GM12865 (cell line): ENCODE data around the gene DTWD2.

Experiments
- DNase-seq: peaks from one replicate; pipeline ENCODE4 v3.0.0; 2010; ENCODE audit warnings: low read depth
- H3K4me3 ChIP-seq: 2 replicates; pipeline ENCODE4 v1.5.1; 2011; ENCODE audit warnings: mild to moderate bottlenecking, low read depth, low read length, control low read depth
- TF ChIP-seq, protein P1 (sequence below): IDR thresholded peaks from 2 replicates; pipeline ENCODE4 v1.5.1; 2011; ENCODE audit warnings: low read length, control low read depth, low read depth, inconsistent platforms; ENCODE audit not compliant: insufficient read depth; ENCODE audit errors: missing control alignments

Gene DTWD2

DNA sequence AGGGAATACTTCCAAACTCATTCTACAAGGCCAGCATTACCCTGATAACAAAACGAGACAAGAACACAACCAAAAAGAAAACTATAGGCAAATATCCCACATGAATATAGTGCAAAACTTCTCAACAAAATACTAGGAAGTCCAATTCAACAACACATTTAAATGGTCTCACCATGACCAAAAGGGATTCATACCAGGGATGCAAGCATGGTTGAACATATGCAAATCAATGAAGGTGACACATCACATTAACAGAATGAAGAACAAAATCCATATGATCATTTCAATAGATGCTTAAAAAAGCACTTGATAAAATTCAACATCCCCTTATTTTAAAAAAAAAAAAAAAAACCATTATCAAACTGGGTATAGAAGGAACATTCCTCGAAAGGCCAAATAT, 186.0 kb downstream of the DTWD2 start:
- H3K4me3 ChIP-seq: no peak overlapping the region
- DNase-seq: no peak
- TF ChIP-seq, protein P1, sequence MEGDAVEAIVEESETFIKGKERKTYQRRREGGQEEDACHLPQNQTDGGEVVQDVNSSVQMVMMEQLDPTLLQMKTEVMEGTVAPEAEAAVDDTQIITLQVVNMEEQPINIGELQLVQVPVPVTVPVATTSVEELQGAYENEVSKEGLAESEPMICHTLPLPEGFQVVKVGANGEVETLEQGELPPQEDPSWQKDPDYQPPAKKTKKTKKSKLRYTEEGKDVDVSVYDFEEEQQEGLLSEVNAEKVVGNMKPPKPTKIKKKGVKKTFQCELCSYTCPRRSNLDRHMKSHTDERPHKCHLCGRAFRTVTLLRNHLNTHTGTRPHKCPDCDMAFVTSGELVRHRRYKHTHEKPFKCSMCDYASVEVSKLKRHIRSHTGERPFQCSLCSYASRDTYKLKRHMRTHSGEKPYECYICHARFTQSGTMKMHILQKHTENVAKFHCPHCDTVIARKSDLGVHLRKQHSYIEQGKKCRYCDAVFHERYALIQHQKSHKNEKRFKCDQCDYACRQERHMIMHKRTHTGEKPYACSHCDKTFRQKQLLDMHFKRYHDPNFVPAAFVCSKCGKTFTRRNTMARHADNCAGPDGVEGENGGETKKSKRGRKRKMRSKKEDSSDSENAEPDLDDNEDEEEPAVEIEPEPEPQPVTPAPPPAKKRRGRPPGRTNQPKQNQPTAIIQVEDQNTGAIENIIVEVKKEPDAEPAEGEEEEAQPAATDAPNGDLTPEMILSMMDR: no peak

DNA sequence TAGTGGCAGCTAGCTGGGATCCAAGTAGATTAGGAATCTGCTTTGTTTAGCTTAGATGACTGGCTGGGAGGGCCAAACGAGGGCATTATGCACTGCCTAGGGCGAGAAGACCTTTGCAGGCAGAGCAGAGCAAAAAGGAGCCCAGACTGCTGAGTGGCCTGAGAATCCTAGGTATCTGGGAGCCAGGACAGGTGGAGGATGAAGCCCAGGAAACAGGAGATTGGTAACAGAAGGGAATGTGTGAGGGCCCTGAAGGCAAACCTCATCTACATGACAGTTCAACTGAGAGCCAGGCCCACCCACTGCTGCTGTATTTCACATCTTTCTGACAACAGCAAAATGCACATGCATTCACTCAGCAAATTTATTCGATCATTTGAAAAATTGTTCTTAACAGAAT, 192.3 kb downstream of the DTWD2 start:
- no peak for DNase-seq
- H3K4me3 ChIP-seq: no peak overlapping the region
- TF ChIP-seq, protein P1: no peak

DNA sequence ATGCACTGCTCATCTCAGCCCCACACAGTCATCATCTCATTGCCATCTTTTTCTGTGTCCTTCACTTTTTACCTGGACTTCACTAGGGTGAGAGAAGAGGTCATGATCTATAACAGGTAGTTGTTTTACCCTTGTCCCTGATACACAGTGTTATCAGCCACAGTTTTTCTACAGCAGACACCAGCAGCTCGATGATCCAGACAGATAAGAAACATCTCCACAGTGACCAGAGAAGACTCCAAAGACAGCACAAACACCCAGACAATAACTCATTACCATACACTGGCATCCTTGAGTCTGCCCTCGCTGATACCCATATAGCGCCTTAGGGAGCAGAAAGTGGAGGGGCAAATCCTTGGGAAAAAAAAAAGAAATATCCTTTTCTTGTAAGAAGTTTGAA, 194.1 kb downstream of the DTWD2 start:
- H3K4me3 ChIP-seq: no peak overlapping the region
- TF ChIP-seq, protein P1: no peak
- DNase-seq: no peak

DNA sequence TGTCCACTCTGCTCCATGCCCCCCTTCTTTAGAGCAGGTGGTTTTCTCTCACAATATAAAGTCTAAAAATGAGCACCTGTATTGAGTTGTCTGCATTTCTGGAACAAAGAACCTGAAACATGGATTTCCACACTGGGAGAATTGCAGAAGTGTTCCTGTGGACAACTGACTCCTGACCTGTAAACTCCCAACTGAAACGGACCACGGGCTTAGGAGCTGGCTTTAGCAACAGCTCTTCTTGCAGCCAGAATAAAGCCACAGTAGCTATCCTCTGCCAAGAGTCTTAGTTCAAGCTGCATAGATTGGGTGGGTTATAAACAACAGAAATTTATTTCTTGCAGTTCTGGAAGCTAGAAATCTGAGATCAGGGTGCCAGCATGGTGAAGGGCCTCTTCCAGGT, 194.7 kb downstream of the DTWD2 start:
- TF ChIP-seq, protein P1: no peak
- no peak for DNase-seq
- H3K4me3 ChIP-seq: no peak overlapping the region

DNA sequence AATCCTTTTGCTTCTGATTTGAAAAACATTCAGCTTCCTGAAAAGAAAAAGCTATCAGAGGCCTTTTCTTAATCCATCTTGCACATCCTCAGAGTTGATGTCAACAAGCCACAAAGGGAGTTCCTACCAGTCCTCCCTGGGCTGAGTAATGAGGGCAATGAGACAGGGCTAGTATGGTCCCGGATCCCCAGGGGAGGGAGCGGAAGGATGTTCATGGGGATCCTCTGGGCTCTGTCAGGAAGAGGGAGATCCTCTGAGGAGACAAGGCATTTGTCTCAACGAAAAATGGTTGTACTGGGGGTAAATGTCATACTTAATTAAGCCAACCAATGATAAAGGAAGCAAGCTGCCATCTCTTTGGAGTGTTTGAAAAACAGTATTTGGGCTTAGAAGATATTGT, 195.3 kb downstream of the DTWD2 start:
- H3K4me3 ChIP-seq: no peak overlapping the region
- DNase-seq: no peak
- TF ChIP-seq, protein P1: no peak

DNA sequence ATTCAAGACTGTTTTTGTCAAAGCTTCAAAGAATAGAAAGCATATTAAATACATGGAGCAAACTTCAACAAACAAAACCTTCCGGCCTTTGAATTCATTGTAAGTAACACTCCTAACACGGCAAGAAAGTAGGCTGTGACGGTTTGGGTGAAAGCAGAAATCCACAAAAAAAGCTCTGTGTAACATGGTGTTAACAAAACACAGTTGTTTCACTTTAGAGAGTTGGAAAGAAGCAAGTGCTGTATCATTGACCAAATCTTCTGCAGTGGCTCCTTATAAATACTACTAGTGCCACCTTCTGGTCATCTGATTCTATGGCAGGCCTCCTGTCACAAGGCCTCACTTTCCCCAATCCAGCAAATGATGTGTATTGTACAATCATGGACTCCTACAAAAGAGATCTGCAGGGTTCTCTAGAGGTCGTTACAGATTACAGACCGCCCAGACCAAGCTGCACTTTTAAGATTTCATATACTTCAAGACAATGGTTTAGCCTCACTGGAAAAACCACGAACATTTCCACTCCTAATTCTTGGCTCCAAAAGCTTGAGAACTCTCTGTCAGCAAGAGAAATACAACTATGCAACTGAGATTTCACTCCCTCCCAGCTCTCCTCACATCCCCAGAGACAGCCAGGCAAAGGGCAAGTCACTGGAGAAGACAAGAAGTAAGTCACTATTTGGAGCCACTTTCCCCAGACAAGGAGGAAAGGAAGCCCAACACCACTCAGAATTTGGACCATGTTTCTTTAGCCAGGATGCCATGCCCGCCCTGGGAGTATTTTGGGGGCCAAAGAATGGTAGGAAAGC, 196.2 kb downstream of the DTWD2 start:
- no peak overlapping the region for H3K4me3 ChIP-seq
- peak; percentile 82 for DNase-seq
- TF ChIP-seq, protein P1: peak; percentile 81

DNA sequence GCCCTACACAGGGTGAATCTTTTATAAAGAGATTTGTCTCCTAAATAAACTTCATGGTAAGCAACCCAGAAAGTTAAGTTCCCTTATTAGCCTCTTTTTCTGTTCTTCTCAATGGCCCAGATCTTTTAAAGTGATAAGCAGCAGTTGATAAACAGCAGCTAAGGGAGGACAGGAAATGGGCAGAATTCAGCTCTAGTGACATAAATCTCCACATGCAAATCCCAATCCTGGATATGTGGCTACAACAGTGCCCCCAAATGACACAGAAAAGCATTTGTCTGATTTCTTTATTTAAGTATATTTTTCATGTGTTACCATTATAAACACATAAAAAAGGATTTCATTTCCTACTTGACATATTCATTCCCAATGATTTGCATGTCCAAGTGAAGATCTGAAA, 199.0 kb downstream of the DTWD2 start:
- peak; percentile 38 for DNase-seq
- TF ChIP-seq, protein P1: no peak
- no peak overlapping the region for H3K4me3 ChIP-seq
